HepG2 (cell line): ENCODE measurements around the gene NFKBIZ. TPM values are rescaled to one million over a fixed set of nuclear protein-coding genes. Genes with fewer than 3 reads are reported as not detected.

ENCODE experiments used
- AHR ChIP-seq: IDR thresholded peaks from 2 replicates; pipeline ENCODE4 v1.6.1; 2018; ENCODE audit warnings: missing genetic modification reagents, missing compliant biosample characterization
- ARID4A ChIP-seq: sonication (generic); formaldehyde crosslinking; IDR thresholded peaks from 2 replicates; pipeline ENCODE4 v1.5.0; 2020; ENCODE audit warnings: mild to moderate bottlenecking, missing genetic modification reagents, borderline replicate concordance
- ATRX ChIP-seq: sonication (generic); formaldehyde crosslinking; IDR thresholded peaks from 2 replicates; pipeline ENCODE4 v1.4.0; 2020; ENCODE audit warnings: missing genetic modification reagents, borderline replicate concordance
- BATF2 ChIP-seq: sonication (generic); formaldehyde crosslinking; IDR thresholded peaks from 2 replicates; pipeline ENCODE4 v1.8.0; 2022; ENCODE audit warnings: mild to moderate bottlenecking, missing genetic modification reagents, moderate library complexity
- ETV6 ChIP-seq: sonication (generic); formaldehyde crosslinking; conservative IDR thresholded peaks from 2 replicates; pipeline ENCODE4 v1.4.0; 2020; ENCODE audit warnings: missing genetic modification reagents
- FOXA1 ChIP-seq, 2 experiments: fragments of 450-650 bp in 1 of 2; sonication (generic) in 1 of 2; formaldehyde crosslinking in 1 of 2; IDR thresholded peaks; 2 replicates each; pipeline versions ENCODE4 v1.4.0 to v1.6.1; 2016 to 2020; ENCODE audit warnings: missing genetic modification reagents in 1 of 2
- GMEB2 ChIP-seq: IDR thresholded peaks from 2 replicates; pipeline ENCODE4 v1.6.1; 2016; ENCODE audit warnings: missing biosample characterization, missing genetic modification reagents, low read depth
- KDM3A ChIP-seq: IDR thresholded peaks from 2 replicates; pipeline ENCODE4 v1.6.1; 2018; ENCODE audit warnings: low read depth, missing compliant biosample characterization
- KLF9 ChIP-seq: IDR thresholded peaks from 2 replicates; pipeline ENCODE4 v1.6.1; 2016; ENCODE audit warnings: low read depth
- MAFF ChIP-seq: IDR thresholded peaks from 2 replicates; pipeline ENCODE4 v1.6.1; 2011; ENCODE audit warnings: low read depth, low read length, improper control_type of control experiment
- MBNL3 ChIP-seq: fragments of 250-450 bp; sonication (Bioruptor Pico); conservative IDR thresholded peaks from 2 replicates; pipeline ENCODE4 v1.8.0; 2022; ENCODE audit warnings: mild to moderate bottlenecking, inconsistent platforms
- NCOA1 ChIP-seq: sonication (generic); formaldehyde crosslinking; IDR thresholded peaks from 2 replicates; pipeline ENCODE4 v1.9.0; 2021; ENCODE audit warnings: missing genetic modification reagents
- PHF8 ChIP-seq: sonication (generic); formaldehyde crosslinking; IDR thresholded peaks from 2 replicates; pipeline ENCODE4 v1.5.0; 2020; ENCODE audit warnings: missing genetic modification reagents
- PTBP1 ChIP-seq: fragments of 200-400 bp; formaldehyde crosslinking; IDR thresholded peaks from 2 replicates; pipeline ENCODE4 v1.6.1; 2018; ENCODE audit warnings: low read length, low read depth; ENCODE audit not compliant: poor library complexity, severe bottlenecking
- TFDP1 ChIP-seq: IDR thresholded peaks from 2 replicates; pipeline ENCODE4 v1.6.1; 2016; ENCODE audit warnings: missing compliant biosample characterization, missing genetic modification reagents, borderline replicate concordance
- TOE1 ChIP-seq: sonication (generic); formaldehyde crosslinking; IDR thresholded peaks from 2 replicates; pipeline ENCODE4 v1.4.0; 2020; ENCODE audit warnings: mild to moderate bottlenecking, missing genetic modification reagents
- ZMAT5 ChIP-seq: sonication (generic); formaldehyde crosslinking; IDR thresholded peaks from 2 replicates; pipeline ENCODE4 v1.5.0; 2020; ENCODE audit warnings: mild to moderate bottlenecking, low read depth, missing genetic modification reagents, borderline replicate concordance
- ZNF484 ChIP-seq: sonication (generic); formaldehyde crosslinking; IDR thresholded peaks from 2 replicates; pipeline ENCODE4 v1.5.1; 2020; ENCODE audit warnings: mild to moderate bottlenecking, low read depth, missing genetic modification reagents, borderline replicate concordance
- ZNF737 ChIP-seq: sonication (generic); formaldehyde crosslinking; IDR thresholded peaks from 2 replicates; pipeline ENCODE4 v1.5.0; 2020; ENCODE audit warnings: missing genetic modification reagents, mild to moderate bottlenecking, borderline replicate concordance
- ZSCAN21 ChIP-seq: sonication (generic); formaldehyde crosslinking; IDR thresholded peaks from 2 replicates; pipeline ENCODE4 v1.8.0; 2022; ENCODE audit warnings: mild to moderate bottlenecking, missing genetic modification reagents, moderate library complexity, borderline replicate concordance
- polyA plus RNA-seq, 8 experiments: library from polyadenylated mRNA; depleted of rRNA in 3 of 8; stranded (reverse) in 7 of 8; unstranded in 1 of 8; fragments of >200 nt; fragmentation: Illumina TruSeq in 4 of 8; extraction: Trizol in 4 of 8; gene quantifications; 2 replicates each; pipeline versions ENCODE4 v1.2.1 to v1.2.3, GENCODE V29; 2011 to 2016; ENCODE audit warnings: low read depth in 4 of 8, missing spikeins in 1 of 8, mixed read lengths in 1 of 8; ENCODE audit not compliant: insufficient read depth in 1 of 8
- total RNA-seq, 5 experiments: library from RNA; depleted of rRNA; stranded (reverse); fragments of >200 nt; fragmentation: Illumina TruSeq; extraction: Trizol; gene quantifications; 2 replicates each; pipeline ENCODE4 v1.2.3, GENCODE V29; 2016; ENCODE audit warnings: low read depth in 1 of 5

The NFKBIZ gene
- total and polyA plus RNA-seq, 2 of the 13 experiments (the other 11 are each of a cell fraction or from before 2014, with no cell fraction given): 25.9 to 60.6 TPM

GRCh38 chr3:101848754-101849713 is at the start of gene NFKBIZ (continued):
- TF ChIP-seq FOXA1 (IDR thresholded peaks at IDR 0.05) (no peak), FOXA1 (CRISPR knock-in tag; IDR thresholded peaks at IDR 0.05) (0 out of 2 replicates have a peak, but pooled peaks have one; percentile 3), KLF9 (CRISPR knock-in tag) (no peak), ZNF484 (no peak), ETV6 (CRISPR knock-in tag) (peak; percentile 53; the same call in 1 of the 2 replicates), KDM3A (CRISPR knock-in tag) (no peak; the same call in none of the 2 replicates), BATF2 (CRISPR knock-in tag) (no peak), TFDP1 (CRISPR knock-in tag) (peak; percentile 44; the same call in 1 of the 2 replicates), ATRX (no peak), TOE1 (CRISPR knock-in tag) (no peak), MBNL3 (CRISPR knock-in tag) (no peak), MAFF (no peak), NCOA1 (CRISPR knock-in tag) (peak; percentile 83; the same call in 1 of the 2 replicates), PTBP1 (no peak), ZMAT5 (CRISPR knock-in tag) (no peak), AHR (no peak), ZSCAN21 (CRISPR knock-in tag) (peak; percentile 92; the same call in 1 of the 2 replicates), ZNF737 (no peak), PHF8 (CRISPR knock-in tag) (peak; percentile 78), GMEB2 (CRISPR knock-in tag) (no peak), ARID4A (CRISPR knock-in tag) (peak; percentile 88)
